Upper lobe of left lung (tissue), 6 donors: ENCODE measurements around the gene GLRX. TPM values are rescaled to one million over a fixed set of nuclear protein-coding genes. Genes with fewer than 3 reads are reported as not detected.
A peak's percentile ranks its signal among the peaks of the same experiment; 100 is the strongest.

Experiments used
- ATAC-seq, 2 donors: fragments of 200-7000 bp; cut with Tn5 transposase; one replicate each; pipeline ENCODE4 v1.9.1; 2022; ENCODE audit warnings: mild to moderate bottlenecking in 2 of 2, moderate library complexity in 2 of 2; ENCODE audit not compliant: low FRiP score in 2 of 2
- DNase-seq, 2 donors: peaks; one replicate each; pipeline ENCODE4 v3.0.0-alpha.2; 2019 to 2020
- H3K27ac ChIP-seq, 4 donors: fragments of 200-600 bp; sonication (generic); one replicate each; pipeline ENCODE4 v1.5.1; 2016 to 2019
- H3K27me3 ChIP-seq, 4 donors: fragments of 200-600 bp; sonication (generic); one replicate each; pipeline ENCODE4 v1.5.1; 2017 to 2019
- H3K36me3 ChIP-seq, 4 donors: fragments of 200-600 bp; sonication (generic); one replicate each; pipeline ENCODE4 v1.5.1; 2016 to 2019
- H3K4me1 ChIP-seq, 4 donors: fragments of 200-600 bp; sonication (generic); one replicate each; pipeline ENCODE4 v1.5.1; 2018 to 2019
- H3K4me3 ChIP-seq, 4 donors: fragments of 200-600 bp; sonication (generic); one replicate each; pipeline ENCODE4 v1.5.1; 2017 to 2019; ENCODE audit warnings: mild to moderate bottlenecking in 2 of 4, moderate library complexity in 1 of 4
- H3K9me3 ChIP-seq, 4 donors: fragments of 200-600 bp; sonication (generic); one replicate each; pipeline ENCODE4 v1.5.1; 2018 to 2019
- EP300 ChIP-seq, 4 donors: sonication (generic); formaldehyde crosslinking; IDR thresholded peaks; one replicate each; pipeline ENCODE4 v1.5.1; 2017; ENCODE audit warnings: antibody characterized with exemption in 4 of 4, control low read depth in 2 of 4
- POLR2A ChIP-seq, 4 donors: fragments of 450-650 bp; IDR thresholded peaks; one replicate each; pipeline ENCODE4 v1.5.1; 2016 to 2017; ENCODE audit warnings: antibody characterized with exemption in 4 of 4, mild to moderate bottlenecking in 2 of 4
- POLR2AphosphoS5 ChIP-seq, 2 donors: sonication (generic); formaldehyde crosslinking; IDR thresholded peaks; one replicate each; pipeline ENCODE4 v1.5.1; 2017; ENCODE audit warnings: antibody characterized with exemption in 2 of 2
- WGBS, 2 donors: methylation state at CpG; one replicate each; pipeline ENCODE4 v1.1.5; 2017 to 2018; 5-methylcytosine and 5-hydroxymethylcytosine counted together
- total RNA-seq, 6 donors: library from RNA; depleted of rRNA in 4 of 6; stranded (reverse); fragments of >200 nt in 4 of 6; gene quantifications; one replicate each; pipeline versions ENCODE4 v1.1.0 to v1.2.1, GENCODE V29; 2016 to 2021
- TF ChIP-seq, protein P1 (sequence below), 6 experiments: fragments of 450-650 bp in 4 of 6; fragments of 200-600 bp in 2 of 6; sonication (generic) in 2 of 6; IDR thresholded peaks; one replicate each; pipeline ENCODE4 v1.5.1; 2016 to 2019; ENCODE audit warnings: antibody characterized with exemption in 6 of 6
- donor health status: DM: no; HTN: no; CAD: no; lungs with moderate emphysema.
- donor health status: DM: no; HTN: yes; CAD: no; lungs with severe emphysema.

Gene GLRX
- total RNA-seq, 6 donors from 2014 or later: 22.0 to 99.9 (median 78.5) TPM

DNA sequence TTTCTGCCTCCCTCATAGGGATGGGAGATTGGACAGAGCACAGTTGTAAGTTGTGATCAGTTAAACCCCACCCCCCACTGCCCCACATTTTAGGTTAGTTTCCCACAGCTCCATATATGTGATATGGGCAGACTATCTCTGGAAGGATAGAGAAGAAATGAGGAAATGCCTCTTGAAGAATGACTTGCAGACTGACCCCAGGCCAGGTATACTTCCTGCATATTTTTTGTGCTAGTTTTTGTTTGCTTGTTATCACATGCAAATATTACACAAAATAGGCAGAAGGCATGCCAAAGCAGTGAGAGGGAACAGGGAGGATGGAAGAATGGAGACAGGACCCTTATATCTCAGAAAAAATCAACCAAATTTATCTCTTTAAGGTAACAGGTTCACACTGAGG, 10.1 kb upstream of the GLRX start:
- Histone ChIP-seq H3K4me3 (no peak overlapping the region), H3K27ac (peak overlapping the region in 1 of 4 donors; percentile 95), H3K9me3 (no peaks in the 10 kb centered on the region), H3K27me3 (no peaks in the 10 kb centered on the region), H3K36me3 (no peaks in the 10 kb centered on the region), H3K4me1 (peaks cover 27 to 41% (median 33%) of the 10 kb centered on the region in 4 donors)
- DNase-seq (no peak), ATAC-seq (no peak)
- no peak for TF ChIP-seq POLR2AphosphoS5 (IDR thresholded peaks at IDR 0.05)

DNA sequence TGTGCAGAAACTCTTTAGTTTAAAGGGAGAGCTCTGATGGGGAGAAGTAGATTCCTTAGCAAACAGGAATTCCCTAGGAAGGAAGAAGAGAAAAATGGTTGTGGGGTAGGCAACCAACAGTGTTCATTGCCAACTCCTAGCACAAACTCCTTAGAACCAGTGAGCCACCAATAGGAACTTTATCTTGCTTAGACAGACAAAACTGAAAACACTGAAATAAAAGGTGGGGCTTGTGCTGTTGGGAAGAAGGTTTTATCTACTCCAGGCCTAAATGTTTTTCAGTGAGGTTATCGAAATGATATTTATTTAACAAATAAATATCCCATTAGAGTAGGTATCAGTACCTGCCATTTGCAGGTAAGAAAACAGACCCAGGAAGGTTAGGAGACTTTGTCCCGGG, 7.7 kb upstream of the GLRX start:
- H3K27ac ChIP-seq: no peak overlapping the region
- ATAC-seq: no peak
- no peak for DNase-seq
- H3K4me1 ChIP-seq: peaks cover 10 to 38% (median 18%) of the 10 kb centered on the region in 4 donors
- H3K27me3 ChIP-seq: no peaks in the 10 kb centered on the region
- H3K9me3 ChIP-seq: no peaks in the 10 kb centered on the region
- TF ChIP-seq POLR2AphosphoS5 (IDR thresholded peaks at IDR 0.05) (no peak), EP300 (IDR thresholded peaks at IDR 0.05) (no peak), POLR2A (IDR thresholded peaks at IDR 0.05) (no peak)
- TF ChIP-seq, protein P1, sequence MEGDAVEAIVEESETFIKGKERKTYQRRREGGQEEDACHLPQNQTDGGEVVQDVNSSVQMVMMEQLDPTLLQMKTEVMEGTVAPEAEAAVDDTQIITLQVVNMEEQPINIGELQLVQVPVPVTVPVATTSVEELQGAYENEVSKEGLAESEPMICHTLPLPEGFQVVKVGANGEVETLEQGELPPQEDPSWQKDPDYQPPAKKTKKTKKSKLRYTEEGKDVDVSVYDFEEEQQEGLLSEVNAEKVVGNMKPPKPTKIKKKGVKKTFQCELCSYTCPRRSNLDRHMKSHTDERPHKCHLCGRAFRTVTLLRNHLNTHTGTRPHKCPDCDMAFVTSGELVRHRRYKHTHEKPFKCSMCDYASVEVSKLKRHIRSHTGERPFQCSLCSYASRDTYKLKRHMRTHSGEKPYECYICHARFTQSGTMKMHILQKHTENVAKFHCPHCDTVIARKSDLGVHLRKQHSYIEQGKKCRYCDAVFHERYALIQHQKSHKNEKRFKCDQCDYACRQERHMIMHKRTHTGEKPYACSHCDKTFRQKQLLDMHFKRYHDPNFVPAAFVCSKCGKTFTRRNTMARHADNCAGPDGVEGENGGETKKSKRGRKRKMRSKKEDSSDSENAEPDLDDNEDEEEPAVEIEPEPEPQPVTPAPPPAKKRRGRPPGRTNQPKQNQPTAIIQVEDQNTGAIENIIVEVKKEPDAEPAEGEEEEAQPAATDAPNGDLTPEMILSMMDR (IDR thresholded peaks at IDR 0.05): no peak
- 86 to 97% methylated on average over 2 of the region's 2 CpGs for WGBS, 2 donors
- H3K4me3 ChIP-seq: no peak overlapping the region
- H3K36me3 ChIP-seq: no peaks in the 10 kb centered on the region

DNA sequence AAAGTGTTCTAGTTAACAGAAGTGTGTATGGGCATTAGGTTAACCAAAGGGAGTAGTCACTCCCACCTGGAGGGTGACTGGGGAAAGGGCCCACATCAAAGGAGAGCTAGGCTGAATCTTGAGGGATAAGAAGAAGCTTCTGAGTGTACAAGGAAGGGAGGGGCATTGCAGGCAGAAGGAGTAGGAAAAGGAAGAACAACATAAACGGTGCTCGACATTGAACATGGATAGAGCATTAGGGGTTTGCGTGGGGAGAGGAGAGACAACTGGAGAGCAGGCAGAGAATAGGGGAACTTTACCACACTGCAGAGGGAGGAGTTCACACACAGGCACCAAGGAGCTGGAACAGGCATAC, 5.3 kb upstream of the GLRX start:
- H3K36me3 ChIP-seq: no peaks in the 10 kb centered on the region
- WGBS, 2 donors: 45 to 57% methylated on average over 3 of the region's 3 CpGs
- H3K27ac ChIP-seq: peak overlapping the region in 1 of 4 donors; percentile 27
- H3K9me3 ChIP-seq: no peaks in the 10 kb centered on the region
- ATAC-seq (no peak), DNase-seq (no peak)
- H3K27me3 ChIP-seq: no peaks in the 10 kb centered on the region
- H3K4me3 ChIP-seq: no peak overlapping the region
- TF ChIP-seq EP300 (IDR thresholded peaks at IDR 0.05) (no peak), POLR2AphosphoS5 (IDR thresholded peaks at IDR 0.05) (no peak)
- TF ChIP-seq, protein P1 (IDR thresholded peaks at IDR 0.05): no peak
- H3K4me1 ChIP-seq: peaks cover 21 to 44% (median 26%) of the 10 kb centered on the region in 4 donors

GRCh38 chr5:95826949-95827891, 4.7 kb upstream of the GLRX start:
- ATAC-seq (no peak), DNase-seq (peak in 1 of 2 donors; percentile 77)
- Histone ChIP-seq H3K4me1 (peaks cover 19 to 47% (median 27%) of the 10 kb centered on the region in 4 donors), H3K27me3 (no peaks in the 10 kb centered on the region), H3K36me3 (no peaks in the 10 kb centered on the region), H3K9me3 (no peaks in the 10 kb centered on the region), H3K4me3 (no peak overlapping the region), H3K27ac (peak overlapping the region in 1 of 4 donors; percentile 27)
- TF ChIP-seq POLR2AphosphoS5 (IDR thresholded peaks at IDR 0.05) (no peak), EP300 (IDR thresholded peaks at IDR 0.05) (no peak), POLR2A (IDR thresholded peaks at IDR 0.05) (no peak)
- TF ChIP-seq, protein P1 (IDR thresholded peaks at IDR 0.05): no peak
- WGBS, 2 donors: 74 to 90% methylated on average over 10 of the region's 10 CpGs

DNA sequence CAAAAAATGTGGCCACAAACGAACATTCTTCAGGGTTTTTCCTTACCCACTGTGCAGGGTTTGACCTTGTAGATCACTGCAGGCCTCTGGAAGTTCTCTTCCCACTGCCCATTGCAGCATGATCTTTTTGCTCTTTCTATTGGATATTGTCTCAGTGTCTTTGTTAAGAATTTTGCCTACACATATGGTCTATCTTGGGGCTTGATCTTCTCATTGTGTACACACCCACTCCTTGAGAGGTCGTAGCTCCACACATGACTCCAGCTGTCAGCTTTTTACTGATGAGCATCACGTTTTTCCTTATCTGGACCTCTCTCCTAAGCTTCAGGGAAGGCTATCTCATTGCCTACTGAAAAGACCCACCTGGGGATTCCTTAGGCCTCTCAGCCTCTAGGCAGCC, 3.0 kb upstream of the GLRX start:
- WGBS, 2 donors: 60 to 63% methylated on average over 3 of the region's 3 CpGs
- Histone ChIP-seq H3K27ac (no peak overlapping the region), H3K27me3 (no peaks in the 10 kb centered on the region), H3K4me1 (peaks cover 30 to 60% (median 37%) of the 10 kb centered on the region in 4 donors), H3K4me3 (no peak overlapping the region), H3K36me3 (no peaks in the 10 kb centered on the region), H3K9me3 (no peaks in the 10 kb centered on the region)
- ATAC-seq: no peak
- TF ChIP-seq POLR2A (IDR thresholded peaks at IDR 0.05): no peak
- no peak for DNase-seq

DNA sequence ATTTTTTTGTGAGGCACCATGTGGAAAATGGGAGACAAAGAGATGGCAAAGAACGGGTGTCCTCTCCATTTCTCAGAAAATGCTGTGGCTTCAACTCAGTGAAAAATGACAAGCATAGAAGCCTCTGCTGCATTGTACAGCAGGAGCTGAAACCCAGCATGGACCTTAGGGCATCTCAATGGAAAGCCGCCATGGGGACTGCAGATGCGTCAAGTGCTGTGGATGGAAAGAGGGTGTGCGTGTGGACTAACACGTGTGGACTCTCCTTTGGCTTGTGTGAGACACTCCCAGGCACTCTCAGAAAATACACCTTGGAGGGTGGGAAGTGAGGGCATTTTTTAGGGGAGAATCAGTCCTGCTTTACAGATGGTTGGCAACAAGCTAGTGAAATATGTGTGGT, 2.2 kb upstream of the GLRX start:
- Histone ChIP-seq H3K27ac (peak overlapping the region; percentile 89 to 97 (median 94)), H3K9me3 (no peaks in the 10 kb centered on the region), H3K4me1 (peaks cover 35 to 67% (median 42%) of the 10 kb centered on the region in 4 donors), H3K36me3 (no peaks in the 10 kb centered on the region), H3K27me3 (no peaks in the 10 kb centered on the region), H3K4me3 (no peak overlapping the region)
- WGBS, 2 donors: 90 to 94% methylated on average over 5 of the region's 5 CpGs
- DNase-seq: no peak
- ATAC-seq: no peak
- TF ChIP-seq POLR2AphosphoS5 (IDR thresholded peaks at IDR 0.05): no peak
- TF ChIP-seq, protein P1 (IDR thresholded peaks at IDR 0.05): no peak
